Measurements from ENCODE around the gene NPTXR. TPM values are rescaled to one million over a fixed set of nuclear protein-coding genes. Genes with fewer than 3 reads are reported as not detected.
A peak's percentile ranks its signal among the peaks of the same experiment; 100 is the strongest.

NPTXR gene
- total and polyA plus RNA-seq, 10 of the 15 experiments (the other 5 are each of a cell fraction or from before 2014, with no cell fraction given), result 0.02 to 0.38 (median 0.07) TPM; not detected in 2

GRCh38 chr22:38793721-38794466, 49.9 kb downstream of the NPTXR start, which contains the start of gene DNAL4 (continued):
- TF ChIP-seq SRF (IDR thresholded peaks at IDR 0.05; ENCODE audit: low read depth in 2 of 2, low read length in 2 of 2), result peak; percentile 31 to 89; a peak in 3 of 4 replicates
- no peak for TF ChIP-seq SUZ12 (IDR thresholded peaks at IDR 0.05; ENCODE audit: unreplicated experiment)
- TF ChIP-seq ZNF24 (IDR thresholded peaks at IDR 0.05), result 0 out of 2 replicates have a peak, but pooled peaks have one; percentile 5
- TF ChIP-seq BCLAF1 (IDR thresholded peaks at IDR 0.05), result no peak
- TF ChIP-seq ZZZ3 (IDR thresholded peaks at IDR 0.05; ENCODE audit: control insufficient read depth, insufficient read length, low read depth), result no peak
- no peak for TF ChIP-seq PAX8 (IDR thresholded peaks at IDR 0.05)
- no peak for TF ChIP-seq CBX3 (IDR thresholded peaks at IDR 0.05; ENCODE audit: borderline replicate concordance, low read depth)
- no peak for TF ChIP-seq EED (IDR thresholded peaks at IDR 0.05; ENCODE audit: low read depth)
- no peak for TF ChIP-seq IRF4 (IDR thresholded peaks at IDR 0.05; ENCODE audit: low read depth, low read length)
- TF ChIP-seq SIN3A (IDR thresholded peaks at IDR 0.05; ENCODE audit: low read depth, low read length), result peak; percentile 58; the same call in 1 of the 2 replicates
- no peak for TF ChIP-seq KDM1A (IDR thresholded peaks at IDR 0.05; ENCODE audit: borderline replicate concordance)
- TF ChIP-seq CEBPZ (IDR thresholded peaks at IDR 0.05; ENCODE audit: low read depth, low read length), result peak; percentile 80
- TF ChIP-seq PAX5 (IDR thresholded peaks at IDR 0.05; ENCODE audit: borderline replicate concordance, low read depth, low read length), result 0 out of 2 replicates have a peak, but pooled peaks have one; percentile 14
- TF ChIP-seq HDAC6 (IDR thresholded peaks at IDR 0.05; ENCODE audit: unreplicated experiment), result no peak
- TF ChIP-seq FOS (IDR thresholded peaks at IDR 0.05; ENCODE audit: borderline replicate concordance, extremely low read depth, insufficient read length), result peak; percentile 26
- TF ChIP-seq USF1 (IDR thresholded peaks at IDR 0.05; ENCODE audit: borderline replicate concordance, extremely low read length, insufficient read depth, low read depth, low read length), result no peak
- TF ChIP-seq BHLHE40 (IDR thresholded peaks at IDR 0.05; ENCODE audit: borderline replicate concordance in 1 of 2, low read depth in 2 of 2, low read length in 1 of 2), result peak in 1 of 2 experiments; percentile 69; a peak in 2 of 4 replicates
- no peak for TF ChIP-seq CHD1 (IDR thresholded peaks at IDR 0.05; ENCODE audit: low read depth, low read length)
- TF ChIP-seq USF2 (IDR thresholded peaks at IDR 0.05; ENCODE audit: borderline replicate concordance, low read depth, low read length), result no peak

All from GM12878 (cell line).